OCI-LY1 (cell line): ENCODE data around the gene PDCD4.
A peak's percentile ranks its signal among the peaks of the same experiment; 100 is the strongest.

ENCODE experiments used
- H2AFZ ChIP-seq: fragments of 200-600 bp; sonication (generic), shearing (Covaris generic); 2 replicates; pipeline ENCODE4 v1.6.0; 2014; ENCODE audit warnings: antibody characterized with exemption, mild to moderate bottlenecking, low read length
- H3F3A ChIP-seq: fragments of 200-600 bp; sonication (generic), shearing (Covaris generic); 2 replicates; pipeline ENCODE4 v1.6.0; 2014; ENCODE audit warnings: mild to moderate bottlenecking, antibody characterized with exemption, low read length, moderate library complexity; ENCODE audit not compliant: insufficient read depth
- H3K27ac ChIP-seq: fragments of 200-600 bp; sonication (generic); 2 replicates; pipeline ENCODE4 v1.5.1; 2014; ENCODE audit warnings: low read length, mixed run types, mild to moderate bottlenecking, low read depth; ENCODE audit not compliant: poor library complexity, severe bottlenecking
- H3K27me3 ChIP-seq: fragments of 200-600 bp; sonication (generic); 2 replicates; pipeline ENCODE4 v1.6.0; 2014; ENCODE audit warnings: antibody characterized with exemption, mild to moderate bottlenecking, low read length, moderate library complexity; ENCODE audit not compliant: insufficient read depth
- H3K36me3 ChIP-seq: fragments of 200-600 bp; sonication (generic); 2 replicates; pipeline ENCODE4 v1.6.1; 2014; ENCODE audit warnings: mild to moderate bottlenecking, antibody characterized with exemption, low read length, moderate library complexity, mixed read lengths; ENCODE audit not compliant: insufficient read depth
- H3K4me1 ChIP-seq: fragments of 200-600 bp; sonication (generic); 2 replicates; pipeline ENCODE4 v1.5.1; 2014; ENCODE audit warnings: mild to moderate bottlenecking, low read length, moderate library complexity; ENCODE audit not compliant: insufficient read depth, severe bottlenecking
- H3K4me2 ChIP-seq: fragments of 200-600 bp; sonication (generic), shearing (Covaris generic); 2 replicates; pipeline ENCODE4 v1.6.1; 2014; ENCODE audit warnings: low read length
- H3K4me3 ChIP-seq: fragments of 200-600 bp; sonication (generic); 2 replicates; pipeline ENCODE4 v1.5.1; 2014; ENCODE audit warnings: low read length, low read depth, mild to moderate bottlenecking, mixed read lengths; ENCODE audit not compliant: poor library complexity, severe bottlenecking
- H3K79me2 ChIP-seq: fragments of 200-600 bp; shearing (Covaris generic); 2 replicates; pipeline ENCODE4 v1.6.1; 2016; ENCODE audit warnings: mixed run types, low read length, mixed read lengths; ENCODE audit not compliant: insufficient read depth
- H3K9ac ChIP-seq: fragments of 200-600 bp; sonication (generic), shearing (Covaris generic); 2 replicates; pipeline ENCODE4 v1.6.1; 2014; ENCODE audit warnings: mild to moderate bottlenecking, low read length, mixed read lengths
- H3K9me2 ChIP-seq: fragments of 200-600 bp; sonication (generic), shearing (Covaris generic); 2 replicates; pipeline ENCODE4 v1.6.1; 2014; ENCODE audit warnings: low read depth, mild to moderate bottlenecking, low read length, mixed read lengths
- H3K9me3 ChIP-seq: fragments of 200-600 bp; shearing (Covaris generic); 2 replicates; pipeline ENCODE4 v1.6.1; 2014; ENCODE audit warnings: low read length, mixed read lengths
- H4K20me1 ChIP-seq: fragments of 200-600 bp; sonication (generic), shearing (Covaris generic); 2 replicates; pipeline ENCODE4 v1.6.0; 2016; ENCODE audit warnings: mild to moderate bottlenecking, low read length; ENCODE audit not compliant: insufficient read depth
- CTCF ChIP-seq: fragments of 200-600 bp; sonication (generic), shearing (Covaris generic); IDR thresholded peaks from 2 replicates; pipeline ENCODE4 v1.5.1; 2017; ENCODE audit warnings: mild to moderate bottlenecking, antibody characterized with exemption, low read length, moderate library complexity, mixed read lengths
- EZH2 ChIP-seq: fragments of 200-600 bp; sonication (generic), shearing (Covaris generic); IDR thresholded peaks from 2 replicates; pipeline ENCODE4 v1.8.0; 2017; ENCODE audit warnings: borderline replicate concordance, mixed run types, mild to moderate bottlenecking, antibody characterized with exemption, low read length, moderate library complexity, mixed read lengths

Gene PDCD4

GRCh38 chr10:110876788-110877187 is 5.1 kb downstream of the PDCD4 start:
- H3F3A ChIP-seq = no peaks in the 10 kb centered on the region
- TF ChIP-seq CTCF (no peak), EZH2 (no peak)
- H3K4me1 ChIP-seq = peaks cover 50% of the 10 kb centered on the region
- H3K9me2 ChIP-seq = no peaks in the 10 kb centered on the region
- H3K27me3 ChIP-seq = no peaks in the 10 kb centered on the region
- no peak overlapping the region for H3K9ac ChIP-seq
- peaks cover 47% of the 10 kb centered on the region for H3K79me2 ChIP-seq
- H3K4me2 ChIP-seq = no peak overlapping the region
- no peaks in the 10 kb centered on the region for H3K9me3 ChIP-seq
- H2AFZ ChIP-seq = no peak overlapping the region
- H3K36me3 ChIP-seq = peaks cover 64% of the 10 kb centered on the region
- H3K27ac ChIP-seq = no peak overlapping the region
- no peak overlapping the region for H3K4me3 ChIP-seq
- no peaks in the 10 kb centered on the region for H4K20me1 ChIP-seq

GRCh38 chr10:110880012-110880411 is 8.3 kb downstream of the PDCD4 start:
- no peaks in the 10 kb centered on the region for H3K9me3 ChIP-seq
- H3K79me2 ChIP-seq = peaks cover 21% of the 10 kb centered on the region
- peaks cover 90% of the 10 kb centered on the region for H3K36me3 ChIP-seq
- TF ChIP-seq EZH2 (no peak), CTCF (no peak)
- no peaks in the 10 kb centered on the region for H3K27me3 ChIP-seq
- H3F3A ChIP-seq = no peaks in the 10 kb centered on the region
- no peak overlapping the region for H2AFZ ChIP-seq
- H3K4me1 ChIP-seq = peaks cover 48% of the 10 kb centered on the region
- no peaks in the 10 kb centered on the region for H4K20me1 ChIP-seq
- H3K4me3 ChIP-seq = no peak overlapping the region
- no peak overlapping the region for H3K9ac ChIP-seq
- no peak overlapping the region for H3K4me2 ChIP-seq
- H3K9me2 ChIP-seq = no peaks in the 10 kb centered on the region
- H3K27ac ChIP-seq = peak overlapping the region; percentile 9

GRCh38 chr10:110881247-110881646 is 9.5 kb downstream of the PDCD4 start:
- H2AFZ ChIP-seq = no peak overlapping the region
- H3K9me2 ChIP-seq = no peaks in the 10 kb centered on the region
- H3K4me2 ChIP-seq = no peak overlapping the region
- no peak overlapping the region for H3K4me3 ChIP-seq
- H3K27me3 ChIP-seq = no peaks in the 10 kb centered on the region
- H3K36me3 ChIP-seq = peaks cover 91% of the 10 kb centered on the region
- no peaks in the 10 kb centered on the region for H3F3A ChIP-seq
- H4K20me1 ChIP-seq = no peaks in the 10 kb centered on the region
- no peak for TF ChIP-seq CTCF
- no peak for TF ChIP-seq EZH2
- H3K27ac ChIP-seq = no peak overlapping the region
- H3K79me2 ChIP-seq = peaks cover 9% of the 10 kb centered on the region
- H3K9me3 ChIP-seq = no peaks in the 10 kb centered on the region
- no peak overlapping the region for H3K9ac ChIP-seq
- peaks cover 35% of the 10 kb centered on the region for H3K4me1 ChIP-seq
